OCI-LY7 (cell line): ENCODE data around the gene PRKD3. TPM values are rescaled to one million over a fixed set of nuclear protein-coding genes. Genes with fewer than 3 reads are reported as not detected.
A peak's percentile ranks its signal among the peaks of the same experiment; 100 is the strongest.

ENCODE experiments used
- BruUV-seq: library from RNA; stranded (reverse); fragments of 400-500 nt; replicated peaks from 2 replicates; lab custom pipeline; 2021; lab: Mats Ljungman, UMichigan
- CTCF ChIA-PET: fragments of 300-600 bp; sonication (Branson Sonifier 250); formaldehyde crosslinking; loops from one replicate; lab custom pipeline; 2022; ENCODE audit warnings: antibody characterized with exemption; ENCODE audit not compliant: unreplicated experiment; lab: Charles Lee
- POLR2A ChIA-PET: fragments of 300-600 bp; sonication (Branson Sonifier 250); formaldehyde crosslinking; loops from one replicate; lab custom pipeline; 2022; ENCODE audit warnings: antibody characterized with exemption; lab: Charles Lee
- DNase-seq: peaks from one replicate; pipeline ENCODE4 v3.0.0-alpha.2; 2015; ENCODE audit warnings: low spot score
- H2AFZ ChIP-seq: fragments of 200-600 bp; sonication (generic), shearing (Covaris generic); 2 replicates; pipeline ENCODE4 v1.6.1; 2014; ENCODE audit warnings: mild to moderate bottlenecking, antibody characterized with exemption, low read length, moderate library complexity
- H3K27ac ChIP-seq: fragments of 200-600 bp; sonication (generic); 2 replicates; pipeline ENCODE4 v1.5.1; 2014; ENCODE audit warnings: mixed run types, low read depth, mild to moderate bottlenecking, moderate library complexity, low read length, inconsistent platforms; ENCODE audit not compliant: poor library complexity, severe bottlenecking
- H3K36me3 ChIP-seq: fragments of 200-600 bp; sonication (generic); 2 replicates; pipeline ENCODE4 v1.6.1; 2014; ENCODE audit warnings: mild to moderate bottlenecking, antibody characterized with exemption, low read length, moderate library complexity, mixed read lengths; ENCODE audit not compliant: insufficient read depth
- H3K4me1 ChIP-seq: fragments of 200-600 bp; sonication (generic); 2 replicates; pipeline ENCODE4 v1.5.1; 2014; ENCODE audit warnings: mild to moderate bottlenecking, low read length; ENCODE audit not compliant: insufficient read depth, poor library complexity, severe bottlenecking
- H3K4me2 ChIP-seq: fragments of 200-600 bp; sonication (generic); 2 replicates; pipeline ENCODE4 v1.6.1; 2014; ENCODE audit warnings: mild to moderate bottlenecking, low read length
- H3K4me3 ChIP-seq: fragments of 200-600 bp; sonication (generic); 2 replicates; pipeline ENCODE4 v1.5.1; 2014; ENCODE audit warnings: mild to moderate bottlenecking, low read depth, low read length; ENCODE audit not compliant: poor library complexity, severe bottlenecking
- H3K79me2 ChIP-seq: fragments of 200-600 bp; sonication (generic); 2 replicates; pipeline ENCODE4 v1.6.1; 2016; ENCODE audit warnings: low read depth, mild to moderate bottlenecking, low read length, moderate library complexity, mixed read lengths; ENCODE audit not compliant: insufficient read depth
- H3K9me2 ChIP-seq: fragments of 200-600 bp; sonication (generic); 2 replicates; pipeline ENCODE4 v1.6.1; 2016; ENCODE audit warnings: mild to moderate bottlenecking, low read length, mixed read lengths; ENCODE audit not compliant: insufficient read depth
- H3K9me3 ChIP-seq: fragments of 200-600 bp; sonication (generic); 2 replicates; pipeline ENCODE4 v1.6.1; 2014; ENCODE audit warnings: mild to moderate bottlenecking, mixed run types, low read length, mixed read lengths
- H4K20me1 ChIP-seq: fragments of 200-600 bp; sonication (generic); 2 replicates; pipeline ENCODE4 v1.6.1; 2014; ENCODE audit warnings: mild to moderate bottlenecking, antibody characterized with exemption, low read length, moderate library complexity, mixed read lengths; ENCODE audit not compliant: insufficient read depth
- EZH2phosphoT487 ChIP-seq: fragments of 200-600 bp; sonication (generic); IDR thresholded peaks from 2 replicates; pipeline ENCODE4 v1.6.1; 2018; ENCODE audit warnings: low read depth, borderline replicate concordance, mild to moderate bottlenecking, mixed run types, antibody characterized with exemption, low read length, moderate library complexity, mixed read lengths
- intact Hi-C: fragments of 100-400 bp; cut with micrococcal nuclease; formaldehyde crosslinking; loops from one replicate; pipeline ENCODE4 v1.10.0; 2022; ENCODE audit not compliant: unreplicated experiment
- total RNA-seq, 2 experiments: library from RNA; depleted of rRNA in 1 of 2; stranded (reverse); fragments of >200 nt in 1 of 2; shearing (Covaris generic) in 1 of 2; gene quantifications; 2 replicates each; pipeline ENCODE4 v1.2.3, GENCODE V29; 2014 to 2022
- TF ChIP-seq, protein P1 (sequence below): fragments of 200-600 bp; sonication (generic); conservative IDR thresholded peaks from 2 replicates; pipeline ENCODE4 v1.5.1; 2014; ENCODE audit warnings: mild to moderate bottlenecking, antibody characterized with exemption, low read length, moderate library complexity, mixed read lengths

The PRKD3 gene
- total RNA-seq, 2 experiments from 2014 or later: 74.3 to 174 TPM

- CTCF ChIA-PET: interaction anchor here (0.6 to 0.7 kb wide), 2 partner anchors 32 to 34 kb away, joined by 3 read pairs; no protein-coding TSS in a partner anchor
These were observed 19.2 kb upstream of the PRKD3 start for GRCh38 chr2:37343537-37344434.

DNA sequence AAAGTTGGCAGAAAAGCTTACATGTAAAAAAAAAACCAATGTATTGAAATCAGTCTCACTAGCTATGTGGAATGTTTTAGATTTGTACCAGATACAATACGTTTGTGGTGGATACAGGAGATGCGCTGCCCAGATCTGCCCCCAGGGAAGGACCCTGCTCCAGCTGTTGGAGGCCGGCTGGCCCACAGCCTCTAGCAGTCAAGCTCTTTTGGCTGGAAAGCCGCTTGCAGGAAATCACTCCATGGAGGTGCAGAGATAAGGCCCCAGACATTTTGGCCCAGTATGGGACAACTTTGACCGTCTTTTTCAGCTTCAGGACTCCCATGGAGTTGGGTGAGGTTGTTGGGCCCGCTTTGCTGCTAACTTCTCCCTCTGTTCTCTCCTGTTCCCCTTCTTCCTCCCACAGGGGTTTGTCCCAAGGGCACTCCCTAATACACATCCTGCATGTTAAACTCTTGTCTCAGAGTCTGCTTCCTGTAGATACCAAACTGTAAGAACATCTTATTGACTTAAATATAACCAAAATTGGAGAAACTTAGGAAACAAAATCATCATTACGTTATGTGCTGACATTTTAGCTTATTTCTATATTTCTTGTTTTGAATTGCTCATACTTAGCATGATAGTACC lies 18.1 kb upstream of the PRKD3 start:
- Histone ChIP-seq H2AFZ (peak overlapping the region; percentile 98; the same call in 1 of the 2 replicates), H3K36me3 (no peaks in the 10 kb centered on the region), H3K79me2 (no peaks in the 10 kb centered on the region), H3K4me2 (peak overlapping the region; percentile 95), H3K27ac (peak overlapping the region; percentile 41), H3K9me3 (no peaks in the 10 kb centered on the region), H4K20me1 (no peaks in the 10 kb centered on the region), H3K4me1 (peaks cover 79% of the 10 kb centered on the region), H3K4me3 (no peak overlapping the region), H3K9me2 (no peaks in the 10 kb centered on the region)
- no TSS peak for BruUV-seq
- CTCF ChIA-PET: interaction anchor here (0.7 kb wide), 1 partner anchor 35 kb away, joined by 3 read pairs; no protein-coding TSS in a partner anchor
- no peak for DNase-seq
- POLR2A ChIA-PET: interaction anchor here (0.7 to 9.8 kb wide), 12 partner anchors 9 to 48 kb away, joined by 3 to 365 read pairs (median 6); partner anchors contain the start of gene PRKD3
- TF ChIP-seq EZH2phosphoT487: no peak
- intact Hi-C loops: no loop called here

More at GRCh38 chr2:37343537-37344434, 19.2 kb upstream of the PRKD3 start:
- Histone ChIP-seq H3K79me2 (no peaks in the 10 kb centered on the region), H3K4me2 (peak overlapping the region; percentile 95), H3K9me3 (no peaks in the 10 kb centered on the region), H4K20me1 (no peaks in the 10 kb centered on the region), H2AFZ (peak overlapping the region; percentile 98), H3K36me3 (no peaks in the 10 kb centered on the region), H3K9me2 (no peaks in the 10 kb centered on the region), H3K4me3 (peak overlapping the region; percentile 70), H3K27ac (peak overlapping the region; percentile 41), H3K4me1 (peaks cover 79% of the 10 kb centered on the region)
- DNase-seq: peak; percentile 47
- TF ChIP-seq, protein P1, sequence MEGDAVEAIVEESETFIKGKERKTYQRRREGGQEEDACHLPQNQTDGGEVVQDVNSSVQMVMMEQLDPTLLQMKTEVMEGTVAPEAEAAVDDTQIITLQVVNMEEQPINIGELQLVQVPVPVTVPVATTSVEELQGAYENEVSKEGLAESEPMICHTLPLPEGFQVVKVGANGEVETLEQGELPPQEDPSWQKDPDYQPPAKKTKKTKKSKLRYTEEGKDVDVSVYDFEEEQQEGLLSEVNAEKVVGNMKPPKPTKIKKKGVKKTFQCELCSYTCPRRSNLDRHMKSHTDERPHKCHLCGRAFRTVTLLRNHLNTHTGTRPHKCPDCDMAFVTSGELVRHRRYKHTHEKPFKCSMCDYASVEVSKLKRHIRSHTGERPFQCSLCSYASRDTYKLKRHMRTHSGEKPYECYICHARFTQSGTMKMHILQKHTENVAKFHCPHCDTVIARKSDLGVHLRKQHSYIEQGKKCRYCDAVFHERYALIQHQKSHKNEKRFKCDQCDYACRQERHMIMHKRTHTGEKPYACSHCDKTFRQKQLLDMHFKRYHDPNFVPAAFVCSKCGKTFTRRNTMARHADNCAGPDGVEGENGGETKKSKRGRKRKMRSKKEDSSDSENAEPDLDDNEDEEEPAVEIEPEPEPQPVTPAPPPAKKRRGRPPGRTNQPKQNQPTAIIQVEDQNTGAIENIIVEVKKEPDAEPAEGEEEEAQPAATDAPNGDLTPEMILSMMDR: peak; percentile 71
- no peak for TF ChIP-seq EZH2phosphoT487
- POLR2A ChIA-PET: interaction anchor here (0.7 to 9.8 kb wide), 8 partner anchors 17 to 47 kb away, joined by 3 to 365 read pairs (median 6); partner anchors contain the start of gene PRKD3
- intact Hi-C loops: no loop called here
- TSS peak; percentile 49 for BruUV-seq

DNA sequence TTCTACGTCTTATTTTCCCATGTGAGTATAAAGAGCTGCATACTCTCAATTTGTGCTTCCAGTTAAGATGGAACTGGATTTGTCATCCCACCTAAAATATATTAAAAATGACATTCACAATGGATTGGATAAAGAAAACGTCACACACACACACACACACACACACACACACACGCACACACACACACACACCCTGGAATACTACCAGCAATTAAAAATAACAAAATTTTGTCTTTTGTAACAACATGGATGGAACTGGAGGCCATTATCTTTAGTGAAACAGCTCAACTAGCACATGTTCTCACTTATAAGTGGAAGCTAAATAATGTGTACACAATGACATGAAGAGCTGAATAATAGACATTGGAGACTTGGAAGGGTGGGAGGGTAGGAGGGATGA lies 16.0 kb upstream of the PRKD3 start:
- H4K20me1 ChIP-seq: no peaks in the 10 kb centered on the region
- H3K9me2 ChIP-seq: no peaks in the 10 kb centered on the region
- peaks cover 10% of the 10 kb centered on the region; the same call in 1 of the 2 replicates for H3K79me2 ChIP-seq
- no peak overlapping the region for H2AFZ ChIP-seq
- no peaks in the 10 kb centered on the region for H3K9me3 ChIP-seq
- H3K27ac ChIP-seq: no peak overlapping the region
- no peak for DNase-seq
- H3K4me3 ChIP-seq: no peak overlapping the region
- ChIA-PET POLR2A (interaction anchor here (0.5 to 9.8 kb wide), 8 partner anchors 10 to 371 kb away, joined by 3 to 365 read pairs (median 8); partner anchors contain the start of gene PRKD3), CTCF (interaction anchor here (0.6 to 1.3 kb wide), 2 partner anchors 9 to 56 kb away, joined by 3 read pairs; no protein-coding TSS in a partner anchor)
- H3K36me3 ChIP-seq: no peaks in the 10 kb centered on the region
- TF ChIP-seq EZH2phosphoT487: no peak
- TF ChIP-seq, protein P1: no peak
- H3K4me2 ChIP-seq: no peak overlapping the region
- peaks cover 79% of the 10 kb centered on the region for H3K4me1 ChIP-seq
- intact Hi-C loops: no loop called here
- BruUV-seq: no TSS peak
